Body of pancreas (tissue), 4 donors: ENCODE measurements around the gene TNP2. TPM values are rescaled to one million over a fixed set of nuclear protein-coding genes. Genes with fewer than 3 reads are reported as not detected.
A peak's percentile ranks its signal among the peaks of the same experiment; 100 is the strongest.
"Not testable (repeated sequence)": the region's sequence is repeated elsewhere in the genome, so short reads cannot be mapped to it uniquely, and the experiment has no call there.

Experiments
- ATAC-seq: fragments of 150-250 bp; one replicate; pipeline ENCODE4 v1.9.1; 2016
- DNase-seq, 4 donors: peaks; one replicate each; pipeline ENCODE4 v3.0.0-alpha.2; 2019
- H3K27ac ChIP-seq, 4 donors: fragments of 200-600 bp; sonication (generic); 1 replicate in 3 of 4; 2 replicates in 1 of 4; pipeline versions ENCODE4 v1.5.1 to v1.6.1; 2016 to 2019; ENCODE audit warnings: mild to moderate bottlenecking in 1 of 4, mixed read lengths in 1 of 4, moderate library complexity in 1 of 4
- H3K27me3 ChIP-seq, 2 donors: fragments of 200-600 bp; sonication (generic); one replicate each; pipeline ENCODE4 v1.6.0; 2016; ENCODE audit warnings: mild to moderate bottlenecking in 1 of 2
- H3K36me3 ChIP-seq, 2 donors: fragments of 200-600 bp; sonication (generic); replicated peaks in 1 of 2; 2 replicates each; pipeline ENCODE4 v1.5.1; 2016; ENCODE audit warnings: low read depth in 2 of 2; ENCODE audit not compliant: insufficient read depth in 1 of 2
- H3K4me1 ChIP-seq: fragments of 200-600 bp; sonication (generic); one replicate; pipeline ENCODE4 v1.6.0; 2016
- H3K4me3 ChIP-seq, 2 donors: fragments of 200-600 bp; sonication (generic); 1 replicate in 1 of 2; 2 replicates in 1 of 2; pipeline ENCODE4 v1.5.1; 2016 to 2019
- H3K9me3 ChIP-seq, 3 donors: fragments of 200-600 bp; sonication (generic); 1 replicate in 2 of 3; 2 replicates in 1 of 3; pipeline ENCODE4 v1.5.1; 2016
- CTCF ChIP-seq, 7 experiments: fragments of 450-650 bp in 4 of 7; fragments of 200-600 bp in 3 of 7; sonication (generic) in 3 of 7; IDR thresholded peaks; one replicate each; pipeline ENCODE4 v1.5.1; 2016 to 2019; ENCODE audit warnings: antibody characterized with exemption in 7 of 7
- POLR2A ChIP-seq, 3 donors: fragments of 450-650 bp; IDR thresholded peaks; one replicate each; pipeline ENCODE4 v1.6.1; 2016; ENCODE audit warnings: antibody characterized with exemption in 3 of 3, mild to moderate bottlenecking in 2 of 3
- WGBS, 2 donors: methylation state at CpG; one replicate each; pipeline ENCODE4 v1.1.5; 2017; 5-methylcytosine and 5-hydroxymethylcytosine counted together
- intact Hi-C: fragments of 100-400 bp; cut with DNase I; formaldehyde crosslinking; loops from one replicate; pipeline ENCODE4 v1.15.1; 2023
- total RNA-seq, 2 donors: library from RNA; depleted of rRNA; stranded (reverse); fragments of >200 nt; gene quantifications; one replicate each; pipeline ENCODE4 v1.1.0, GENCODE V29; 2016

Gene TNP2
- total RNA-seq, 2 donors from 2014 or later: not detected

GRCh38 chr16:11224894-11225676, 44.0 kb downstream of the TNP2 start:
- Histone ChIP-seq H3K4me1 (peaks cover 4% of the 10 kb centered on the region), H3K9me3 (no peaks in the 10 kb centered on the region), H3K27ac (peak overlapping the region in 2 of 4 donors; percentile 25 to 66), H3K36me3 (no peaks in the 10 kb centered on the region), H3K27me3 (no peaks in the 10 kb centered on the region), H3K4me3 (no peak overlapping the region)
- peak in 1 of 4 donors; percentile 44 for DNase-seq
- WGBS, 2 donors: 56 to 73% methylated on average over 18 to 21 of the region's 21 CpGs
- intact Hi-C loops: loop anchor here (10.0 kb wide), 2 partner anchors 60 to 120 kb away; partner anchors contain the start of gene PRM1
- TF ChIP-seq CTCF (IDR thresholded peaks at IDR 0.05) (no peak), POLR2A (IDR thresholded peaks at IDR 0.05) (no peak)
- no peak for ATAC-seq

- 57 to 69% methylated on average over 17 to 24 of the region's 24 CpGs for WGBS, 2 donors
- ATAC-seq: peak; percentile 67
- intact Hi-C loops: loop anchor here (10.0 kb wide), 2 partner anchors 61 to 119 kb away; partner anchors contain the start of gene PRM1
- TF ChIP-seq CTCF (IDR thresholded peaks at IDR 0.05) (no peak), POLR2A (IDR thresholded peaks at IDR 0.05) (no peak)
- Histone ChIP-seq H3K4me3 (no peak overlapping the region), H3K27me3 (no peaks in the 10 kb centered on the region), H3K9me3 (no peaks in the 10 kb centered on the region), H3K36me3 (no peaks in the 10 kb centered on the region), H3K27ac (peak overlapping the region in 2 of 4 donors; percentile 19 to 66), H3K4me1 (no peaks in the 10 kb centered on the region)
- peak; percentile 32 to 82 (median 54) for DNase-seq
These were observed 44.8 kb downstream of the TNP2 start for GRCh38 chr16:11224096-11224893.

GRCh38 chr16:11220507-11220906, 48.6 kb downstream of the TNP2 start:
- peaks cover 0 to 18% (median 0%) of the 10 kb centered on the region in 3 donors for H3K9me3 ChIP-seq
- H3K27me3 ChIP-seq, ATAC-seq, H3K27ac ChIP-seq, H3K4me3 ChIP-seq, H3K4me1 ChIP-seq, DNase-seq, H3K36me3 ChIP-seq: not testable (repeated sequence)
- 55 to 66% methylated on average over 2 of the region's 2 CpGs for WGBS, 2 donors
- intact Hi-C loops: loop anchor here (10.0 kb wide), 2 partner anchors 64 to 116 kb away; partner anchors contain the start of gene PRM1

- intact Hi-C loops: no loop called here
- WGBS, 2 donors: 77 to 84% methylated on average over 4 of the region's 4 CpGs
- H3K27ac ChIP-seq: no peak overlapping the region
- no peak for TF ChIP-seq POLR2A (IDR thresholded peaks at IDR 0.05)
- no peak for TF ChIP-seq CTCF (IDR thresholded peaks at IDR 0.05)
- DNase-seq: peak in 1 of 4 donors; percentile 12
- no peak overlapping the region for H3K4me3 ChIP-seq
- H3K27me3 ChIP-seq: no peaks in the 10 kb centered on the region
- H3K9me3 ChIP-seq: peaks cover 0 to 18% (median 0%) of the 10 kb centered on the region in 3 donors
- no peaks in the 10 kb centered on the region for H3K36me3 ChIP-seq
- H3K4me1 ChIP-seq: no peaks in the 10 kb centered on the region
- ATAC-seq: no peak
These were observed 49.9 kb downstream of the TNP2 start for GRCh38 chr16:11219178-11219577.

- intact Hi-C loops: no loop called here
These were observed 50.5 kb downstream of the TNP2 start for GRCh38 chr16:11218604-11218962.

More at GRCh38 chr16:11218604-11218962, 50.5 kb downstream of the TNP2 start:
- DNase-seq: no peak
- WGBS, 2 donors: 76 to 77% methylated on average over 1 of the region's 1 CpG
- Histone ChIP-seq H3K4me1 (no peaks in the 10 kb centered on the region), H3K9me3 (peaks cover 0 to 18% (median 0%) of the 10 kb centered on the region in 3 donors), H3K27me3 (no peaks in the 10 kb centered on the region), H3K36me3 (no peaks in the 10 kb centered on the region), H3K4me3 (no peak overlapping the region), H3K27ac (no peak overlapping the region)
- TF ChIP-seq POLR2A (IDR thresholded peaks at IDR 0.05): no peak
- peak in 3 of 7 experiments; percentile 15 to 26 (median 22) for TF ChIP-seq CTCF (IDR thresholded peaks at IDR 0.05)
- ATAC-seq: no peak
